ENCODE data around the gene PPFIA4.
"Not testable (repeated sequence)": the region's sequence is repeated elsewhere in the genome, so short reads cannot be mapped to it uniquely, and the experiment has no call there.

Gene PPFIA4

DNA sequence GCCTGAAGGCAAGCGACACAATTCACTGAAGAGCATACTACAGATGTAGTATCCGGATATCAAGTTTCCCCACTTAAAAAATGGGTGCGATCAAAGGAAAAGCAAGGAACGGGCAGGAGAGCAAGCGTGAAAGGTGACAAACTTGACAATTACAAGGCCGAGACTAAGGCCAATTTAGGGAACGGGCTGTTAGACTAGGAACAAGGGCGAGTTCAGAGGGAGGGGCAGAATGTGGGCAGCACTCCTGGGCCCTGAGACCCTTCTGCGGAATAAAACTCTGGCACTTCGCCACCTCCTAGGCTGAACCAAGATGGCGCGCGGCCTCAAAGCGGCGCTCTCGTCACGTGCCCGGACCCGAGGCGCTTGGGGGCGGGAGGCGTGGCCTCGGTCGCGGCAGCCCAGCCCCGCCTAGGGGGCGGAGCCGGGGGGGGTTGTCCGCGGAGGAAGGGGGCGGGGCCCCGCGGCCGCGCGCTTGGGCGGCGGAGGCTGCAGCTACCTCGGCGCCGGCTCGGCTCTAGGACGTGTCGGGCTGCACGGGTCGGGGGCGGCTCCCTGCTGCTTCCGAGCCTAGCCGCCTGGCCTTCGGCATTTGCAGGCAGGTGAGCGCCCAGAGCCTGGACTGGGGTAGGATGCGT is at the start of gene PPFIA4:
TSS of gene PPFIA4 (plus strand) at position 461 of the 635 bp plus-strand sequence. CDS start 12,518 bp downstream, outside the sequence.
- DNase-seq (ENCODE audit: extremely low read depth in 1 of 2, low read depth in 1 of 2), result peak; percentile 31 to 78

- no peak for DNase-seq (ENCODE audit: extremely low read depth in 1 of 2, low read depth in 1 of 2)
These were observed 49.7 kb upstream of the PPFIA4 start for GRCh38 chr1:202976633-202977032.

GRCh38 chr1:202979459-202979858 is 46.8 kb upstream of the PPFIA4 start:
- DNase-seq (ENCODE audit: extremely low read depth in 1 of 2, low read depth in 1 of 2), result no peak

DNA sequence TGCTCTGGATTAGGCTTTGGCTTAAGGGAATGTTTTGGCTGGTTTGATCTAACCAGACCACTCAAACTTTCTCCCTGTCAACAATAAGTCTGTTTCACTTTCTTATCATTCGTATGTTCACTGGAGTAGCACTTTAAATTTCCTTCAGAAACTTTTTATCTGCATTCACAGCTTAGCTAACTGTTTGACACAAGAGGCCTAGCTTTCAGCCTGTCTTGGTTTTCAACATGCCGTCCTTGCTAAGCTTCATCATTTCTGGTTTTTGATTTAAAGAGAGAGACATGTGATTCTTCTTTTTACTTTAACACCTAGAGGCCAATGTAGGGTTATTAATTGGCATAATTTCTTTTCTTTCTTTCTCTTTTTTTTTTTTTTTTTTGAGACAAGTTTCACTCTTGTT is 44.4 kb upstream of the PPFIA4 start:
- no peak for DNase-seq (ENCODE audit: extremely low read depth in 1 of 2, low read depth in 1 of 2)

- DNase-seq (ENCODE audit: extremely low read depth in 1 of 2, low read depth in 1 of 2), result no peak
These were observed 43.4 kb upstream of the PPFIA4 start for GRCh38 chr1:202982715-202983430.

- not testable (repeated sequence) for DNase-seq (ENCODE audit: extremely low read depth in 1 of 2, low read depth in 1 of 2)
These were observed 40.2 kb upstream of the PPFIA4 start for GRCh38 chr1:202986120-202986519.

GRCh38 chr1:202987255-202987654 is 39.0 kb upstream of the PPFIA4 start:
- DNase-seq (ENCODE audit: extremely low read depth in 1 of 2, low read depth in 1 of 2), result no peak

DNA sequence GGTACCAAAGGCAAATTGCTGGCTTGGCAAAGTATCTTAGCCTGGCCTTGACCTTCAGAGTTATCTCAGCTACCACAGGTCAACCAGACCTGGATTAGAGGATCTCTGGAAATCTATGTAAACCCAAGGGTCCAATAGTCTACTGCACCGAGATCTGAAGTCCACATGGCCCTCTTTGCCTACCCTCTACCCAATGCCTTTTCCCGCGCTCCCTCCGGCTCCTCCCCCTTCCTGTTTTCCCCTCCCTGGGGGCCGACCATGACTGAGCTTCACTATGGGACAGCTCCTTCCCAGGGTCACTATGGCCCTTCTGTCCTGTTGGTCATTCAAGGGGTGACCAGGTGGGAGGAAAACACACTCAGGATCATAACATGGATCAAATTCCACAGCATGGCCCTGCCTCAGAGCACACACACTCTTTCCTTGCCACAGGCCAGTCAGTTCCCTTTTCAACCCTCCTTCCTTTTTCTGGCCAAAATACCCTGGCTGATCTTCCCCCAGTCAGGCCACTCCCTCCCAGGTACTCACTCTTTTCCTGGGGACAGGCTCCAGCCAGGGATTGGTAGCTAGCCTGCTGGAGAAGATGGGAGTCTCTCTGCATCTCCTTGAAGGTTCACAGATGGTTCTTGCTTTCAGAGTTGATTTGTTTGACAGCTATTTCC is 38.2 kb upstream of the PPFIA4 start:
- no peak for DNase-seq (ENCODE audit: extremely low read depth in 1 of 2, low read depth in 1 of 2)

DNA sequence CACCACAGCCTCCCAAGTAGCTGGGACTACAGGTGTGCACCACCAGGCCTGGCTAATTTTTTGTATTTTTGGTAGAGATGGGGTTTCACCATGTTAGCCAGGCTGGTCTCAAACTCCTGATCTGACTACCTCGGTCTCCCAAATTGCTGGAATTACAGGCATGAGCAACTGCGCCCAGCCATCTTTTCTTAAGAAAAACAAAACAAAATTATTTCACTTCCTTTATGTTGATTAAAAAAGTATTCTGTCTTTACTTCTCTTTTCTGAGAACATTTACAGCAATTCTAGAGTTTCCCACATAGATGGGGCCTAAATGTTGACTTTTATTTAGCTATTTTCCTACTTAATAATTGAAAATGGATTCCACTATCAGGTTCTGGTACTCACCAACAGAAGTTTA is 36.4 kb upstream of the PPFIA4 start:
- no peak for DNase-seq (ENCODE audit: extremely low read depth in 1 of 2, low read depth in 1 of 2)

DNA sequence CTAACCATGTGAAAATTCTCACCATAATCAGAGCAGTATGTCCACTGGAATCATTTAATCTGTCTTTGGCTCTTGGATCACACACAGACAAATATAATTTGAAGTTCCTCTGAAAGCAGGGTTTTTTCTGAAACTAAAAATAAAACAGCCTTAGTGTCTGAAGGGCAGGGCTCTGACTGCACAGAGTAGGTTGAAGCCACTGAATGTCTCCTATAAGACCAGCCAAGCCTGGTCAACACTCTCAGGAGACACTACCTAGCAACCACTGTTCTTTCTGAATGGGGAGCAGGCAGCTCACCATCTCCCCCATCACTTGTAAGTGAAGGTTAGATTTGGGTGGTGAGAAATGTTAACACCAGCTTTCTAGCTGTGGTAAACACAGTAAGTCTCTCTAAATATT is 35.2 kb upstream of the PPFIA4 start:
- no peak for DNase-seq (ENCODE audit: extremely low read depth in 1 of 2, low read depth in 1 of 2)

DNA sequence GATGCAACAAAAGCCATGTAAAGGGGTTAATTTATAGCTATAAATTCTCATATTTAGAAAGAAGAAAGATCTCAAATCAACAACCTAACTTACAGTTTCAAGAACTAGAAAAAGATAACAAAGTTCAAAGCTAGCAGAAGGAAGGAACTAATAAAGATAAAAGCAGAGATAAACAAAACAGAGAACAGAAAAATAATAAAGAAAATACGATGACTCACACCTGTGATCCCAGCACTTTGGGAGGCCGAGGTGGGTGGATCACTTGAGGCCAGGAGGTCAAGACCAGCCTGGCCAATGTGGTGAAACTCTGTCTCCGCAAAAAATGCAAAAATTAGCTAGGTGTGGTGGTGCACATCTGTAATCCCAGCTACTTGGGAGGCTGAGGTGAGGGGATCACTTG is 31.5 kb upstream of the PPFIA4 start:
- DNase-seq (ENCODE audit: extremely low read depth in 1 of 2, low read depth in 1 of 2), result no peak

DNA sequence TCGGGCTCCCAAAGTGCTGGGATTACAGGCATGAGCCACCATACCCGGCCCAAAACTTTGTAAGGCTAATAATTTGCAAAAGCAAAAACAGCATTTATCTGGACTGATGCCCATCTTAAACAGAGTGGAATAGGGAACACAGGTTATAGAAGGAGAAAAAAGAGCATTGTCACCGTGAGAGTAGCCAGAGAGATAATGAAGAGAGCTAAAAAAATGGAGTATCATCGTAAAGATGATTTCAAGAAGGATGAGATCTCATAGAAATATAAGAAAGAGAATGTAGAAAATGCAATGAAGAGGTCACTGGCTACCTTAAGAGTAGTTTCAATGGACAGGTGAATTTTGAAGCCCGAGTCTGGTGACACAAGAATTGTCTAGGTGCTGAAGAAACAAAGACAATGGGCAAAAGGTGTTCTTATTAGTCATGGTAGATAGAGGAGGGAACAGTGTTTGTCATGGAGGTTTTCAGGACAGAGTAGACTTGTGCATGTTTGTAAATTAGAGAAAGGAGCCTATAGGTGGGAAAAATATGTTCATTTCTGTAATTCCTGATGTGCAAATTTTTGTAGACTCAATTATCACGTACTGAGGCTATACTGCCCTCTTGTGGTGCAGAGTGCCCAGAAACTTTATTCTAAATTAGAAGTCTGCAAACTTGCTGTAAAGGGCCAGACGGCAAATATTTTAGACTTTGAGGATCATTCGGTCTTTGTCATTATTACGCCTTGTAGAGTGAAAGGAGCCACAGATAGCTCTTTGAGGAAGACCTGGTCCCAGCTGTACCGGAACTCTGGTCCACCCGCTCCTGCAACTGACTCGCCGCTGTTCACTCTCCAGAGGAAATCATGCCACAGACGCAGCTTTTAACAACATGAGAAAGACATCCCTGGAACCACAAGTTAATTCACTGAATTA is 27.2 kb upstream of the PPFIA4 start:
- peak; percentile 43 to 51 for DNase-seq (ENCODE audit: extremely low read depth in 1 of 2, low read depth in 1 of 2)

DNA sequence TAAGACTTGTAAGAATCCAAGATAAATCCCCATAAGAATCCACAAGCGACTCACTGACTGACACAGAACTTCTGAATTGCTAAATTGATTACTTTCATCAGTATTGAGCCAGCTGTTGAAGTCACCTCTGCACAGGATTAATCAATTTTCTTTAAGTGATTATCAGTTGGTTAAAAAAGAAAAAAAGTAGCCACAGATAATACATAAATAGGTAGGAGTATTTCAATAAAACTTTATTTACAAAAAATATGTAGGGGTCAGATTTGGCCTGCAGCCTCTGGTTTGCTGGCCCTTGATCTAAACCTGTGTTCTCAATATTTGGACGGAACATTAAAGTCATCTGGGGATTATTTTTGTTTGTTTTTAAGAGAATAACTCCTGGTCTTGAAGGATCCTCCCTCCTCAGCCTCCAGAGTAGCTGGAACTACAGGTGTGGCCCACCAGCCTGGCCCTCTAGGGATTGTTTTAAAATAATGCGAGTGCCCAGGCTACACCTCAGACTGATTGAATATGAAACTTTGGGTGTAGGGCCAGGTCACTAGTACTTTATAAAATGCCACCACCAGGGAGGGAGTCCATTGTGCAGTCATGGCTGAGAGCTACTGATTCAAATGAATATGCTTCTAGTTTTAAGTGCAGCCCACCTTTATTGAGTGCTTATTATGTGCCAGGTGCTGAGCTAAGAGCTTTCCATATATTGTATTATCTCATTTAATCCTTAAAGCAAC is 25.9 kb upstream of the PPFIA4 start:
- DNase-seq (ENCODE audit: extremely low read depth in 1 of 2, low read depth in 1 of 2), result no peak

GRCh38 chr1:203001986-203002385 is 24.3 kb upstream of the PPFIA4 start:
- no peak for DNase-seq (ENCODE audit: extremely low read depth in 1 of 2, low read depth in 1 of 2)

GRCh38 chr1:203002951-203003350 is 23.3 kb upstream of the PPFIA4 start:
- no peak for DNase-seq (ENCODE audit: extremely low read depth in 1 of 2, low read depth in 1 of 2)

DNA sequence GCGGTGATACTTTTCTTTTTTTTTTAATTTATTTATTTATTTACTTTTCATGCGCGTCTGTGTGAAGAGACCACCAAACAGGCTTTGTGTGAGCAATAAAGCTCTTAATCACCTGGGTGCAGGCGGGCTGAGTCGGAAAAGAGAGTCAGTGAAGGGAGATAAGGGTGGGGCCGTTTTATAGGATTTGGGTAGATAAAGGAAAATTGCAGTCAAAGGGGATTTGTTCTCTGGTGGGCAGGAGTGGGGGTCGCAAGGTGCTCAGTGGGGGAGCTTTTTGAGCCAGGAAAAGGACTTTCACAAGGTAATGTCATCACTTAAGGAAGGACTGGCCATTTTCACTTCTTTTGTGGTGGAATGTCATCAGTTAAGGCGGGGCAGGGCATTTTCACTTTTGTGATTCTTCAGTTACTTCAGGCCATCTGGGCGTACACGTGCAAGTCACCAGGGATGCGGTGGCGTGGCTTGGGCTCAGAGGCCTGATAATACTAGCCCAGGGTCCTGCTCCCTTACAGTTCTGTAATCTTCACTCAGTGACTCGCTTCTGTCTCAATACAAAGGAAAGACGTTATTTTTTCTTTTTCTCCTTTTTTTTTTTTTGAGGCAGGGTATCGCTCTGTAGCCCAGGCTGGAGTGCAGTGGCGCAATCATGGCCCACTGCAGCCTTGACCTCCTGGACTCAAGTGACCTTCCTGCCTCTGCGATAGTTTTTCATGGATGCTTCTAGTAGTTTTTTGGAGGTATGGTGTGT is 20.7 kb upstream of the PPFIA4 start:
- DNase-seq (ENCODE audit: extremely low read depth in 1 of 2, low read depth in 1 of 2), result not testable (repeated sequence)

GRCh38 chr1:203006948-203007871 is 19.1 kb upstream of the PPFIA4 start, which contains the start of gene TMEM183A:
TMEM183A (plus strand) TSS chr1:203007374; CDS start chr1:203007466, 92 bp downstream.
- peak; percentile 85 to 90 for DNase-seq (ENCODE audit: extremely low read depth in 1 of 2, low read depth in 1 of 2)

GRCh38 chr1:203009185-203009584 is 17.1 kb upstream of the PPFIA4 start:
- DNase-seq (ENCODE audit: extremely low read depth in 1 of 2, low read depth in 1 of 2), result no peak

All from activated CD8-positive, alpha-beta memory T cell treated with anti-CD3 and anti-CD28 coated beads for 1 hour (primary cell).